ENCODE results near the gene PRR18. TPM values are rescaled to one million over a fixed set of nuclear protein-coding genes. Genes with fewer than 3 reads are reported as not detected.

Gene PRR18
- total RNA-seq, 2 experiments from 2014 or later: not detected

GRCh38 chr6:166308769-166309589 lies 787 bp upstream of the PRR18 start:
- ChIA-PET POLR2A (interaction anchor here (1.8 kb wide), 1 partner anchor 33 kb away, joined by 6 read pairs; the partner anchor contains the start of gene SFT2D1), CTCF (interaction anchor here (1.2 to 4.1 kb wide), 2 partner anchors 72 to 92 kb away, joined by 3 to 25 read pairs; no protein-coding TSS in a partner anchor)
- H3K9me3 Mint-ChIP-seq: no peaks in the 10 kb centered on the region
- H3K27me3 Mint-ChIP-seq: peaks cover 45% of the 10 kb centered on the region
- H3K4me1 Mint-ChIP-seq: peaks cover 5% of the 10 kb centered on the region
- no peak for DNase-seq
- H3K36me3 Mint-ChIP-seq (ENCODE audit: low read depth): no peaks in the 10 kb centered on the region
- no peak overlapping the region for H3K27ac Mint-ChIP-seq
- no peak overlapping the region for H3K4me3 Mint-ChIP-seq

DNA sequence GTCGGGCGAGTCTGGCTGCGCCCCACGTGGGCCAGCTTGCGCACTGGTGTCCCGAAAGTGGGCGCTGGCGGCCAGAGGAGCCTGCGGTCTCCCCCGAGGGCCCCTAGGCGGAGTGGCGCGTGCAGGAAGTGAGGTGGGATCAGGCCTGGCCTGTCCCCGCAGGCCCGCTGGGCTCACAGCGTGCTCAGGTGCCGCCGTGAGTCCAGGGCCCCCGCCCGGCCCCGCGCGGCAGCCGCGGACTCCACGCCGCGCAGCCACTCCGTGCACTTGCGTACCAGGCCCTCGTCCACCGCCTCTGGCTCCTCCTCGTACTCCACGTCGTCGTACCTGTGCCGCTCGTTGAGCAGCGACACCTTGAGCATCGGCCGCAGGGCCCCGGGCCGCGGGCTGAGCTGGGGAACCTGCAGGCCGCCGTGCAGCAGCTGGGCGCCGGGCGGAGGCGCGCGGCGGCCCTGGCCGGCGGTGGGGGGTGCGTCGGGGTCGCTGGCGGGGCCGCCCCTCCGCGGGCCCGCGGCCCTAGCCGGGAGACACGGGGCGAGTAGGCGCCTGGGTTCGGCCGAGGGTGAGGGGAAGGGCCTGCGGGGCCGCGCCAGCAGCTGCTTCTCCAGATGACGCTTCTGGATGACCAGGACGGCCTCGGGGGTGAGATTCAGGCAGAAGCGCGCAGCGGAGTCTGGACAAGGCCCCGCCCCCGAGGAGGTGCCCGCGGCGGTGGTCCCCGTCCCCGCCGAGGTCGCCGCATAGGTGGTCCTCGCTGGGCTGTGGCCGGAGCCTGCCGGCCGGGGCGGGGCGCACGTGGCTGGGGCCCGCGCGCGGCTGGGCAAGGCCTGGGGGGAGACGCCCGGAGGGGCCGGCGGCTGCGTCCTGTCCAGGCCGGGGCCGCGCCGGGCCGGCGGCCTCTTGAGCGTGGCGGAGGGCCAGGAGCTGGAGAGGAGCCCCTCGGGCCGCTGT lies 835 bp downstream of the PRR18 start:
- no peak for DNase-seq
- Mint-ChIP-seq H3K4me3 (peak overlapping the region; percentile 17), H3K4me1 (peaks cover 5% of the 10 kb centered on the region), H3K36me3 (ENCODE audit: low read depth) (no peaks in the 10 kb centered on the region), H3K27me3 (peaks cover 44% of the 10 kb centered on the region), H3K9me3 (no peaks in the 10 kb centered on the region), H3K27ac (no peak overlapping the region)
- ChIA-PET CTCF (interaction anchor here (1.0 kb wide), 1 partner anchor 240 kb away, joined by 3 read pairs; no protein-coding TSS in a partner anchor), POLR2A (interaction anchor here (1.8 kb wide), 1 partner anchor 35 kb away, joined by 6 read pairs; the partner anchor contains the start of gene SFT2D1)

DNA sequence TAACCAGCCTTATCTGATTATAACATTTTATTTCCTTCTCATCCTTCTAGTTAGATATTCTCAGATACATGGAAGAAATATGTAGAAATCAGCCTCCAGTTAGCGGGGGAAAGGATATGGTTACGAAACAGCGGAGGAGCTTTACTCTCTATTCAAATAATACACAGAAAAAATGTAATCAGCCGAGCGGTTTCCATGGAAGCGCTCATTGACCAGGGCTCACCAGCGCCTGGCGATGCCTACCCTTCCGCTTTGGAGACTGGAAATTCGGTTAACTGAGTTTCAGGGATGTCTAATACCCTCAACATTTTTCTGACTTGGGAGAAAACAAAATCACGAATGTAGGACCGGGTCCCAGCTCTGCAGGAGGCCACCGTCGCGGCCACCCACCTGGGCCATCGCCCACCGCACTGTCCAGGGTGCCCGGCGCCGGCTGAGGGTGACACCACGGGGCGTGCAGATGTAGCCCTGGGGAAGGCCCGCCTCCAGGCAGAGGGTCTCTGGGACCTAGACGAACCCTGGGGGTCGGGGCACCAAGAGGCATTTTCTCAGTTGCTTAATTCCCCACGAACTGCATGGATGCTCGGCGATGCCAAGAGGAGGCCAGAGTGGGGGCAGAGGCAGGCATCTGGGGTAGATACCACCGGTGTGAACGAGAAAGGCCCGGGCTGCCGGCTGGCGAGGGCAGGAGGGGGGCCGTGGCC lies 1.7 kb downstream of the PRR18 start:
- peaks cover 44% of the 10 kb centered on the region for H3K27me3 Mint-ChIP-seq
- POLR2A ChIA-PET: no interaction called here
- H3K4me3 Mint-ChIP-seq: no peak overlapping the region

DNA sequence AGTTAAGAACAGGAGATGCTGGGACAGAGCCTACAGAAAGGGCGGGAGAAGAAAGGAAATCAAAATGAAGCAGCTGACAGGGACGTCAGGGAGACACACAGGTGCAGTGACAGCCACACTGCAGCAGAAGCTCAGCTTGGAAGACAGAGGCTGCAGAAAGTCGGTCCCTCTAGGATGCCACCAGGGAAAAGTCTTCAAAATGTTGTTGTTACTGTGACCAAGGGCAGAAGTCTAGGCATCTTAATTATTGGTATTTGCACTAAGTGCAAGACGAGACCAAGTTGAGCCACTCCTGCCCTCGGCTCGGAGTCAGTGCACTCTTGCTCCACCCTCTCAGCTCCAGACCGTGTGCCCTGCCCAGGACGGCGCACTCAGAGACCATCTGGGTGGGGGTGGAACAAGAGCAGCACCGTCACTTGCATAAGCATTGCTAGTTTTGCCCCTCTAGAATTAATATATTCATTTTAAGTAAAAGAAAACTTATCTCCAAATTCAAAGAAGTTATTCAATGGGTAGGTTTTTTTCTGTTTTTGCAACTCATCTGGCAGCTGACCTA lies 2.6 kb downstream of the PRR18 start:
- CTCF ChIA-PET: interaction anchor here (0.9 to 2.5 kb wide), 3 partner anchors 8 to 95 kb away, joined by 4 to 9 read pairs (median 8); no protein-coding TSS in a partner anchor
- Mint-ChIP-seq H3K36me3 (ENCODE audit: low read depth) (no peaks in the 10 kb centered on the region), H3K9me3 (no peaks in the 10 kb centered on the region), H3K4me1 (peaks cover 5% of the 10 kb centered on the region), H3K27me3 (peaks cover 44% of the 10 kb centered on the region), H3K4me3 (no peak overlapping the region), H3K27ac (no peak overlapping the region)
- POLR2A ChIA-PET: no interaction called here
- no peak for DNase-seq

More for the DNA sequence above, 1.7 kb downstream of the PRR18 start:
- Mint-ChIP-seq H3K27ac (no peak overlapping the region), H3K4me1 (peaks cover 5% of the 10 kb centered on the region), H3K9me3 (no peaks in the 10 kb centered on the region), H3K36me3 (ENCODE audit: low read depth) (no peaks in the 10 kb centered on the region)
- CTCF ChIA-PET: interaction anchor here (1.0 kb wide), 1 partner anchor 241 kb away, joined by 3 read pairs; no protein-coding TSS in a partner anchor
- no peak for DNase-seq

- Mint-ChIP-seq H3K27me3 (peaks cover 32% of the 10 kb centered on the region), H3K4me1 (peaks cover 5% of the 10 kb centered on the region), H3K36me3 (ENCODE audit: low read depth) (no peaks in the 10 kb centered on the region), H3K27ac (no peak overlapping the region), H3K9me3 (no peaks in the 10 kb centered on the region), H3K4me3 (no peak overlapping the region)
- DNase-seq: no peak
- POLR2A ChIA-PET: no interaction called here
- CTCF ChIA-PET: interaction anchor here (2.4 to 2.5 kb wide), 2 partner anchors 9 to 96 kb away, joined by 8 to 9 read pairs; no protein-coding TSS in a partner anchor
Measured at GRCh38 chr6:166304106-166304505, 4.1 kb downstream of the PRR18 start.

- CTCF ChIA-PET: no interaction called here
- Mint-ChIP-seq H3K27me3 (peaks cover 31% of the 10 kb centered on the region), H3K4me1 (peaks cover 1% of the 10 kb centered on the region), H3K9me3 (no peaks in the 10 kb centered on the region), H3K27ac (no peak overlapping the region), H3K36me3 (ENCODE audit: low read depth) (no peaks in the 10 kb centered on the region), H3K4me3 (no peak overlapping the region)
- POLR2A ChIA-PET: no interaction called here
- no peak for DNase-seq
Measured at GRCh38 chr6:166301611-166302529, 6.3 kb downstream of the PRR18 start.

DNA sequence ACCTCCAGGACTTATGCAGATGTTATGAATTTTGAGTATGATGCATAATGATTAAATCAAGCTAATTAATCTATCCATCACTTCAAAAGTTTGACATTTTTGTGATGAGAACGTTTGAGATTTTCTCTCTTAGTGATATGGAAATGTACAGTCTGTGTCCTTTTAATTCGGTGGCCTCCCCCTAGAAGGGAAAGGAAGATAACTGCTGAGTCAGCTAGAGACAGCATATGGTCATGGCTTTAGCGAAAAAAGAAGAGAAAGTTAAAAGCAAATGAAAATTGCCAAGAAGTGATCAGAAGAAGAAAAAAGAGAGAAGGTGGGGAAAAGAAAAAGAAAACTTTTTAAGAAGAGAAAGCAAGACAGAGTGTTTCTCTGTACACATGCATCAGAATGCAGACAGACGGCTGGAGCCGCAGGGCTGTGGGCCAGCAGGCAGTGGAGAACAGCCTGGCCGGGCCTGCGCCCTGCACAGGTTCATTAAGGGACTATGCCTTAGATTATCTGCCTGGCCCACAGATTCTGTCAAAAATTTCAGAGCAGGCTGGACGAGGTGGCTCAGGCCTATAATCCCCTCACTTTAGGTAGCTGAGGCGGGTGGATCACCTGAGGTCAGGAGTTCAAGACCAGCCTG lies 7.7 kb downstream of the PRR18 start:
- no peaks in the 10 kb centered on the region for H3K9me3 Mint-ChIP-seq
- POLR2A ChIA-PET: no interaction called here
- CTCF ChIA-PET: interaction anchor here (1.5 kb wide), 1 partner anchor 13 kb away, joined by 4 read pairs; no protein-coding TSS in a partner anchor

GRCh38 chr6:166297606-166298005 lies 10.6 kb downstream of the PRR18 start:
- POLR2A ChIA-PET: no interaction called here
- Mint-ChIP-seq H3K27me3 (peaks cover 32% of the 10 kb centered on the region), H3K36me3 (ENCODE audit: low read depth) (no peaks in the 10 kb centered on the region), H3K27ac (no peak overlapping the region), H3K4me3 (no peak overlapping the region), H3K4me1 (no peaks in the 10 kb centered on the region), H3K9me3 (no peaks in the 10 kb centered on the region)
- no peak for DNase-seq
- CTCF ChIA-PET: no interaction called here

More for the DNA sequence above, 7.7 kb downstream of the PRR18 start:
- Mint-ChIP-seq H3K27ac (no peak overlapping the region), H3K36me3 (ENCODE audit: low read depth) (no peaks in the 10 kb centered on the region), H3K27me3 (peaks cover 28% of the 10 kb centered on the region), H3K4me1 (no peaks in the 10 kb centered on the region), H3K4me3 (no peak overlapping the region)
- no peak for DNase-seq

DNA sequence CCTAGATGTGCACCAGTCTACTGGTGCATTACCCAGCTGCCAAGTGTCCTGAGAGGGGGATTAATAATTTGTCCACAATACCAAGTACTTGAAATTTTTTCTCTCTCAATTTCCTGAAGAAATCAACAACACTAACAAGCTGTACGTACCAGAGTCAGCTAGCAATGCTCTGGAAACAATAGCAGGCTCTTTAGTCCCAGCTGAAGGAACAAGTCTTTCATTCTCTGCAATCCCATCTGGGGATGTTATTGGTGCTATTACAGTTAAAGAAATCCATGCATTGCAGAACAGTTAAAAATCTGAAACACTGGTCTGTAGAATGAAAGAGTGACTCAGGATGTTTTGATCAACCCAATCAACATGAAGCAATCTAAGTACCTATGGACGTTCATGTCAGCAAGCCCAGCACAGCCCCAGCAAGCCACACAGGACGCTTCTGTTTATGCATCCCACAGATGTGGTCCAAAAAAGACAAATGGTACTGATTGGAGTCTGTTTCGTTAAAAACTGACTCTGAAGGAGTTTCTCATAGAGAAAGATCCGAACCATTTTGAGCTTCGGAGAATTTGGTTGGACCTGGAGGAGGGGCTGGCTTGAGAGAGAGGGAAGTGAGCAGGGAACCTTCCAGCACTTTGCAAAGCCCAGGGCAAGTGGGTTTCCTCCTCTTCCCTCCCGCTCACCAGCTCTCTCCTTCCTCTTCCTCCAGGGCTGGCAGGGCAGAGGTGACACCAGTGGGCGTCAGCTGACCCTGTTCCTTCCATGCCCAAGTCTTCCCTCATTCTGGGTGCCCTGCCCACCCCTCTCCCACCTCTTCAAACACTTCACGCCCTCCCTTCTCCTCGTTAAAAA lies 11.9 kb downstream of the PRR18 start:
- DNase-seq: no peak
- Mint-ChIP-seq H3K4me3 (no peak overlapping the region), H3K27me3 (peaks cover 40% of the 10 kb centered on the region), H3K36me3 (ENCODE audit: low read depth) (no peaks in the 10 kb centered on the region), H3K4me1 (no peaks in the 10 kb centered on the region), H3K9me3 (no peaks in the 10 kb centered on the region), H3K27ac (no peak overlapping the region)
- CTCF ChIA-PET: interaction anchor here (1.5 kb wide), 1 partner anchor 85 kb away, joined by 5 read pairs; no protein-coding TSS in a partner anchor
- POLR2A ChIA-PET: no interaction called here

DNA sequence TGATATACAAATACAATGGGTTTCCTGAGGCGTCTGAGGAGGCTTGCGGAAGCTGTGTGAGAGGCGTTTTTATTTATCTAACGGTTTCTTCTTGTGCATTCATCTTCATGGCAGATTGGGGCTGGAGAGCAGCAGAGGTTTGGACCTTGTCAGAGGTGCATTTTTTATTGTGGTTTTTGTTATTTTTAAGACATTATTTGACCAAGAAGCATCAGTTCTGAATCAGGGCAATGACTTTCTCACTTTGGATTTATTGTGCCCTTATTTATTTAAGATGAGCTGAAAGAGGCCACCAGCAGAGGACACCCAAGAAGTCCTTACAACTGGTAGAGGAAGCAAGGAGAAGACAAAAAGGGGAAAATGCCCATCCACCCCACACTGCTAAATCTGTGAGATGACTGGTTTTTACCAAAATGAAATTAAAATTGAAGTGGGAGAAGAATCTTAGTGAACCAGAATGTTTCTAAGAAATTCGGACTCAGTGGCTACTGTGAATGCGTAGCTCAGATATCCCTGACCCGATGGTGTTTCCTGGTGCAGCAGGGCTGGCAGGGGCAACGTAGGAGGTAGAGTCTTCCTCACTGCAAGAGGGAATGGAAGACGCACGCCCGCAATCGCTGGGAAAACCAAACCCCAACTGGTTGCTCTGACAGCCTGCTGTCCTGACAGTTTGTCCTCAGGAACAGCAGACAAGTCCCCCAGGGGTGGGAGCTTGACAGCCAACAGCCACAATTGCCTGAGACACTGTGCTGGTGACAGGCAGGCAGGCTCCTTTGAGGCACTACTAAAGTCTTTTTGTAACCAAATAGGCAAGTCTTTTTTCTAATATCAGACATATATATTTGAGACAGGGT lies 14.2 kb downstream of the PRR18 start:
- ChIA-PET POLR2A (no interaction called here), CTCF (interaction anchor here (2.1 kb wide), 1 partner anchor 107 kb away, joined by 8 read pairs; no protein-coding TSS in a partner anchor)
- no peak for DNase-seq
- Mint-ChIP-seq H3K27ac (no peak overlapping the region), H3K27me3 (peaks cover 46% of the 10 kb centered on the region), H3K36me3 (ENCODE audit: low read depth) (no peaks in the 10 kb centered on the region), H3K4me1 (no peaks in the 10 kb centered on the region), H3K9me3 (no peaks in the 10 kb centered on the region), H3K4me3 (no peak overlapping the region)

Data from activated CD4-positive, alpha-beta memory T cell treated with anti-CD3 and anti-CD28 coated beads, Interleukin-2, amount 10 ng/mL, durations not matched to agents 7 days and 5 days (primary cell).